WTC11 (cell line): ENCODE measurements around the gene ZNF630. TPM values are rescaled to one million over a fixed set of nuclear protein-coding genes. Genes with fewer than 3 reads are reported as not detected.

ENCODE experiments used
- ATAC-seq: fragments of 200-7000 bp; cut with Tn5 transposase; 2 replicates; pipeline ENCODE4 v1.10.0; 2021; ENCODE audit warnings: mild to moderate bottlenecking, moderate library complexity
- CTCF ChIA-PET: fragments of 300-600 bp; sonication (Branson Sonifier 250); formaldehyde crosslinking; loops from one replicate; lab custom pipeline; 2021; ENCODE audit warnings: antibody characterized with exemption; lab: Charles Lee
- POLR2A ChIA-PET: fragments of 350-600 bp; sonication (Branson Sonifier 250); formaldehyde crosslinking; loops from one replicate; lab custom pipeline; 2021; ENCODE audit warnings: antibody characterized with exemption; lab: Charles Lee
- DNase-seq: peaks from one replicate; pipeline ENCODE4 v3.0.0; 2021; ENCODE audit warnings: low spot score
- H3K27ac Mint-ChIP-seq: 2 replicates; pipeline ENCODE4 v1.8.0; 2021; ENCODE audit warnings: mixed read lengths
- H3K27me3 Mint-ChIP-seq: 2 replicates; pipeline ENCODE4 v1.8.0; 2021; ENCODE audit warnings: low read depth, mild to moderate bottlenecking, moderate library complexity, mixed read lengths
- H3K36me3 Mint-ChIP-seq: 2 replicates; pipeline ENCODE4 v1.8.0; 2021; ENCODE audit warnings: mixed read lengths
- H3K4me1 Mint-ChIP-seq: 2 replicates; pipeline ENCODE4 v1.8.0; 2022; ENCODE audit warnings: mixed read lengths
- H3K4me3 Mint-ChIP-seq: 2 replicates; pipeline ENCODE4 v1.8.0; 2021; ENCODE audit warnings: mild to moderate bottlenecking, moderate library complexity, mixed read lengths
- H3K9me3 Mint-ChIP-seq: 2 replicates; pipeline ENCODE4 v1.8.0; 2021; ENCODE audit warnings: mixed read lengths
- CREM ChIP-seq: sonication (generic); formaldehyde crosslinking; IDR thresholded peaks from 2 replicates; pipeline ENCODE4 v1.8.1; 2022; ENCODE audit warnings: mild to moderate bottlenecking, missing genetic modification reagents, moderate library complexity
- ELF4 ChIP-seq: sonication (generic); formaldehyde crosslinking; IDR thresholded peaks from 2 replicates; pipeline ENCODE4 v1.8.1; 2022; ENCODE audit warnings: low read depth, mild to moderate bottlenecking, moderate library complexity, missing genetic modification reagents
- GABPB1 ChIP-seq: sonication (generic); formaldehyde crosslinking; IDR thresholded peaks from 2 replicates; pipeline ENCODE4 v1.8.1; 2023; ENCODE audit warnings: mild to moderate bottlenecking, missing genetic modification reagents
- GRHL2 ChIP-seq: fragments of 250-450 bp; sonication (Bioruptor Pico); IDR thresholded peaks from 2 replicates; pipeline ENCODE4 v1.8.0; 2022; ENCODE audit warnings: mild to moderate bottlenecking, moderate library complexity; ENCODE audit not compliant: insufficient replicate concordance, severe bottlenecking
- JAZF1 ChIP-seq: fragments of 250-450 bp; sonication (Bioruptor Pico); IDR thresholded peaks from 2 replicates; pipeline ENCODE4 v1.9.0; 2021; ENCODE audit warnings: moderate library complexity, mild to moderate bottlenecking, inconsistent platforms
- NR3C1 ChIP-seq: sonication (generic); formaldehyde crosslinking; conservative IDR thresholded peaks from 2 replicates; pipeline ENCODE4 v1.8.1; 2023; ENCODE audit warnings: low read depth, mild to moderate bottlenecking, missing genetic modification reagents
- RORB ChIP-seq: fragments of 250-450 bp; sonication (Bioruptor Pico); IDR thresholded peaks from 2 replicates; pipeline ENCODE4 v1.9.0; 2021; ENCODE audit warnings: mild to moderate bottlenecking
- TEAD4 ChIP-seq: sonication (generic); formaldehyde crosslinking; IDR thresholded peaks from 2 replicates; pipeline ENCODE4 v1.8.0; 2022; ENCODE audit warnings: mild to moderate bottlenecking, missing genetic modification reagents
- ZNF317 ChIP-seq: sonication (generic); formaldehyde crosslinking; IDR thresholded peaks from 2 replicates; pipeline ENCODE4 v1.8.1; 2023; ENCODE audit warnings: low read depth, mild to moderate bottlenecking, moderate library complexity, missing genetic modification reagents, borderline replicate concordance
- ZNF423 ChIP-seq: fragments of 250-450 bp; sonication (Bioruptor Pico); IDR thresholded peaks from 2 replicates; pipeline ENCODE4 v2.1.2; 2022; ENCODE audit warnings: mild to moderate bottlenecking, moderate library complexity
- total RNA-seq: library from RNA; stranded (reverse); gene quantifications from 3 replicates; pipeline ENCODE4 v1.2.3, GENCODE V29; 2021
- TF ChIP-seq, protein P1 (sequence below): sonication (generic); formaldehyde crosslinking; IDR thresholded peaks from 2 replicates; pipeline ENCODE4 v1.8.1; 2022; ENCODE audit warnings: missing genetic modification reagents, borderline replicate concordance
- TF ChIP-seq, protein P2 (sequence below): sonication (generic); formaldehyde crosslinking; IDR thresholded peaks from 2 replicates; pipeline ENCODE4 v1.8.1; 2022; ENCODE audit warnings: low read depth, mild to moderate bottlenecking, moderate library complexity, missing genetic modification reagents, borderline replicate concordance
- TF ChIP-seq, protein P3 (sequence below): fragments of 250-450 bp; sonication (Bioruptor Pico); IDR thresholded peaks from 2 replicates; pipeline ENCODE4 v1.9.0; 2021; ENCODE audit warnings: mild to moderate bottlenecking
- TF ChIP-seq, protein P4 (sequence below): sonication (generic); formaldehyde crosslinking; IDR thresholded peaks from 2 replicates; pipeline ENCODE4 v1.8.1; 2022; ENCODE audit warnings: low read depth, missing genetic modification reagents, borderline replicate concordance
- TF ChIP-seq, protein P5 (sequence below): fragments of 250-450 bp; sonication (Bioruptor Pico); IDR thresholded peaks from 2 replicates; pipeline ENCODE4 v1.8.0; 2021; ENCODE audit warnings: mild to moderate bottlenecking
- TF ChIP-seq, protein P6 (sequence below): sonication (generic); formaldehyde crosslinking; IDR thresholded peaks from 2 replicates; pipeline ENCODE4 v1.8.1; 2023; ENCODE audit warnings: mild to moderate bottlenecking, missing genetic modification reagents, moderate library complexity

Gene ZNF630
- total RNA-seq, 1 experiment from 2014 or later, result 1.3 TPM

DNA sequence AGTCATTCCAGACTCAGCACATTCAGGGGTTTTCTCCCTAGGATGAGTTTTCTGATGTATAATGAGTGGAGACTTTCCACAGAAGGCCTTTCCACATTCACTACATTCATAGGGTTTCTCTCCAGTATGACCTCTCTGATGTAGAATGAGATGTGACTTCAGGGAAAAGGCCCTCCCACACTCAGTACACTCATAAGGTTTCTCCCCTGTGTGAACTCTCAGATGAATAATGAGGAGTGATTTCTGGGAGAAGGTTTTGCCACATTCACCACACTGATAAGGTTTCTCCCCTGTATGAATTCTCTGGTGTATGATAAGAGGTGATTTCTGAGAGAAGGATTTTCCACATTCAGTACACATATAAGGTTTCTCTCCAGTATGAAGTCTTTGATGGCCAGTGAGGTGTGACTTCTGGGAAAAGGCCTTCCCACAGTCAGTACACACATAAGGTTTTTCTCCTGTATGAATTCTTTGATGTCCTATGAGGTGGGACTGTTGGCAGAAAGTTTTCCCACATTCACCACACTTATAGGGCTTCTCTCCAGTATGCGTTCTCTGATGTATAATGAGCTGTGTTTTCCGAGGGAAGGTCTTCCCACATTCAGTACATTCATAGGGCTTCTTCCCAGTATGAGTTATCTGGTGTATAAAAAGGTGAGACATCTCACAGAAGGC, 12.7 kb downstream of the ZNF630 start (continued):
- TF ChIP-seq, protein P1, sequence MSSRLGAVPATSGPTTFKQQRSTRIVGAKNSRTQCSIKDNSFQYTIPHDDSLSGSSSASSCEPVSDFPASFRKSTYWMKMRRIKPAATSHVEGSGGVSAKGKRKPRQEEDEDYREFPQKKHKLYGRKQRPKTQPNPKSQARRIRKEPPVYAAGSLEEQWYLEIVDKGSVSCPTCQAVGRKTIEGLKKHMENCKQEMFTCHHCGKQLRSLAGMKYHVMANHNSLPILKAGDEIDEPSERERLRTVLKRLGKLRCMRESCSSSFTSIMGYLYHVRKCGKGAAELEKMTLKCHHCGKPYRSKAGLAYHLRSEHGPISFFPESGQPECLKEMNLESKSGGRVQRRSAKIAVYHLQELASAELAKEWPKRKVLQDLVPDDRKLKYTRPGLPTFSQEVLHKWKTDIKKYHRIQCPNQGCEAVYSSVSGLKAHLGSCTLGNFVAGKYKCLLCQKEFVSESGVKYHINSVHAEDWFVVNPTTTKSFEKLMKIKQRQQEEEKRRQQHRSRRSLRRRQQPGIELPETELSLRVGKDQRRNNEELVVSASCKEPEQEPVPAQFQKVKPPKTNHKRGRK (CRISPR knock-in tag), result no peak
- TF ChIP-seq ELF4 (CRISPR knock-in tag) (no peak), RORB (CRISPR knock-in tag) (no peak)
- TF ChIP-seq, protein P2, sequence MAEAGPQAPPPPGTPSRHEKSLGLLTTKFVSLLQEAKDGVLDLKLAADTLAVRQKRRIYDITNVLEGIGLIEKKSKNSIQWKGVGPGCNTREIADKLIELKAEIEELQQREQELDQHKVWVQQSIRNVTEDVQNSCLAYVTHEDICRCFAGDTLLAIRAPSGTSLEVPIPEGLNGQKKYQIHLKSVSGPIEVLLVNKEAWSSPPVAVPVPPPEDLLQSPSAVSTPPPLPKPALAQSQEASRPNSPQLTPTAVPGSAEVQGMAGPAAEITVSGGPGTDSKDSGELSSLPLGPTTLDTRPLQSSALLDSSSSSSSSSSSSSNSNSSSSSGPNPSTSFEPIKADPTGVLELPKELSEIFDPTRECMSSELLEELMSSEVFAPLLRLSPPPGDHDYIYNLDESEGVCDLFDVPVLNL (CRISPR knock-in tag), result no peak
- TF ChIP-seq, protein P3, sequence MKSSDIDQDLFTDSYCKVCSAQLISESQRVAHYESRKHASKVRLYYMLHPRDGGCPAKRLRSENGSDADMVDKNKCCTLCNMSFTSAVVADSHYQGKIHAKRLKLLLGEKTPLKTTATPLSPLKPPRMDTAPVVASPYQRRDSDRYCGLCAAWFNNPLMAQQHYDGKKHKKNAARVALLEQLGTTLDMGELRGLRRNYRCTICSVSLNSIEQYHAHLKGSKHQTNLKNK, result no peak

DNA sequence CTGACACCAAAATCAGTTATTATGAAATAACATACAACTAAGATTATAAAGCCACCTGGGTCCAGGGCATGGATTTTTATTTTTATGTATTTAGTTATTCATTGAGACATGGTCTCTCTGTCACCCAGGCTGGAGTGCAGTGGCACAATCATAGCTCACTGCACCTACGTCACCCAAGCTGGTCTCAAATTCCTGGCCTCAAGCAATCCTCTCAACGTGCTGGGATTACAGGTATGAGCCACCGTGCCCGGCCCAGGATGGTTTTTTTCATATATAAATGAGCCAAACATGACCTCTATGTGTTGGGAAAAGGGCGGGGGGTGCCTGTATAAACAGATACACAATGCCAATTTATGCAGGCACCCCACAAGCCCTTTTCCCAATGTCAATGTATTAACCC, 24.6 kb downstream of the ZNF630 start:
- ChIA-PET POLR2A (no interaction called here), CTCF (no interaction called here)
- ATAC-seq (no peak), DNase-seq (no peak)
- Mint-ChIP-seq H3K9me3 (no peaks in the 10 kb centered on the region), H3K36me3 (no peaks in the 10 kb centered on the region), H3K4me1 (peaks cover 11% of the 10 kb centered on the region), H3K27me3 (no peaks in the 10 kb centered on the region; the same call in 1 of the 2 replicates), H3K27ac (no peak overlapping the region), H3K4me3 (no peak overlapping the region)
- TF ChIP-seq, protein P2 (CRISPR knock-in tag), result no peak
- TF ChIP-seq CREM (CRISPR knock-in tag) (no peak), TEAD4 (no peak), GRHL2 (CRISPR knock-in tag) (no peak), GABPB1 (CRISPR knock-in tag) (no peak), ZNF317 (no peak)
- TF ChIP-seq, protein P4, sequence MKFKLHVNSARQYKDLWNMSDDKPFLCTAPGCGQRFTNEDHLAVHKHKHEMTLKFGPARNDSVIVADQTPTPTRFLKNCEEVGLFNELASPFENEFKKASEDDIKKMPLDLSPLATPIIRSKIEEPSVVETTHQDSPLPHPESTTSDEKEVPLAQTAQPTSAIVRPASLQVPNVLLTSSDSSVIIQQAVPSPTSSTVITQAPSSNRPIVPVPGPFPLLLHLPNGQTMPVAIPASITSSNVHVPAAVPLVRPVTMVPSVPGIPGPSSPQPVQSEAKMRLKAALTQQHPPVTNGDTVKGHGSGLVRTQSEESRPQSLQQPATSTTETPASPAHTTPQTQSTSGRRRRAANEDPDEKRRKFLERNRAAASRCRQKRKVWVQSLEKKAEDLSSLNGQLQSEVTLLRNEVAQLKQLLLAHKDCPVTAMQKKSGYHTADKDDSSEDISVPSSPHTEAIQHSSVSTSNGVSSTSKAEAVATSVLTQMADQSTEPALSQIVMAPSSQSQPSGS, result no peak

DNA sequence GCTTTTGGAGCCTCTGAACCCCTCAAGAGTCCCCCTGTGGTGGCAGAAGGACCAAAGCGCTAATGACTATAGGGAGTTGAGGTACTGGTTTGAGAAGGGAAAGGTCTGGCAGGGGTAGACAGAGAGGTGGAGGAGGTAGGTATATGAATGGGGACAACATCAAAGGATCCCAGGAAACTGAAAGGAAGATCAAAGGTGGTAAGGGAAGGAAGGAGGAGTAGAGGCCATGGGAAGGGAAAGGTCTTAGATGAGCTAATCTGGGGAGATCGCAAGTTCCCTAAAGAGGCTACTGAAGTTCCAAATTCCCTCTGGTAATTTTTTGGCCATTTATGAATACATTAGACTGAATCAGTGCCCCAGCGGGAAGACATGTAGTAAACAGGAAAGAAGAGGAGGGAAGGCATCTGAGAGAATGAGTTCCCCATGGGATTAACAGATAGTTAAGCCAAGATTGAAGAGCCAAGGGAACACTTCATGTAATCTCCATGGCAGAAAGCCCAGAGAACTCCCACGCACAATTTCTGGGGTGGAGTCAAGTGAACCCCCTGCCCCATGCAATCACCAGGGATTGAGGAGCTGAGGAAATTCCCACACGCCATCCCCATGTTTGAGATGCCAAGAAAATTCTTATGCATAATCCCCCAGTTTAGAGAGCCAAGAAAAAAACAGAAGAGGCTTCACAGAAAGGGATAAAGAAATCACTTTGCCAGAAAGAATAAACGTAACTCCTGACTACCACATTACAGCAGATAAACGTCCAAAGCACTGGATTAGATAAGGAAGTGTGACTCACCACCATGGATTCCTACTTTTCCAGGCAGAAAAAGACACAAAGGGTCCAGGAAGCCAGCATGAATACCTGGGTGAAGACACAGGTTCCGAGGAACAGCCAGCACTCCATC, 25.8 kb downstream of the ZNF630 start:
- no peak for ATAC-seq
- Mint-ChIP-seq H3K4me1 (peaks cover 11% of the 10 kb centered on the region), H3K4me3 (no peak overlapping the region), H3K36me3 (no peaks in the 10 kb centered on the region), H3K27ac (peak overlapping the region; percentile 27), H3K9me3 (no peaks in the 10 kb centered on the region), H3K27me3 (no peaks in the 10 kb centered on the region; the same call in 1 of the 2 replicates)
- CTCF ChIA-PET, result no interaction called here
- DNase-seq, result no peak
- POLR2A ChIA-PET, result no interaction called here
- TF ChIP-seq ZNF423 (CRISPR knock-in tag) (no peak), GABPB1 (CRISPR knock-in tag) (no peak), NR3C1 (CRISPR knock-in tag) (no peak), JAZF1 (CRISPR knock-in tag) (no peak), GRHL2 (CRISPR knock-in tag) (no peak)
- TF ChIP-seq, protein P5, sequence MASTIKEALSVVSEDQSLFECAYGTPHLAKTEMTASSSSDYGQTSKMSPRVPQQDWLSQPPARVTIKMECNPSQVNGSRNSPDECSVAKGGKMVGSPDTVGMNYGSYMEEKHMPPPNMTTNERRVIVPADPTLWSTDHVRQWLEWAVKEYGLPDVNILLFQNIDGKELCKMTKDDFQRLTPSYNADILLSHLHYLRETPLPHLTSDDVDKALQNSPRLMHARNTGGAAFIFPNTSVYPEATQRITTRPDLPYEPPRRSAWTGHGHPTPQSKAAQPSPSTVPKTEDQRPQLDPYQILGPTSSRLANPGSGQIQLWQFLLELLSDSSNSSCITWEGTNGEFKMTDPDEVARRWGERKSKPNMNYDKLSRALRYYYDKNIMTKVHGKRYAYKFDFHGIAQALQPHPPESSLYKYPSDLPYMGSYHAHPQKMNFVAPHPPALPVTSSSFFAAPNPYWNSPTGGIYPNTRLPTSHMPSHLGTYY (CRISPR knock-in tag), result no peak
- TF ChIP-seq, protein P2 (CRISPR knock-in tag), result no peak
- TF ChIP-seq, protein P6, sequence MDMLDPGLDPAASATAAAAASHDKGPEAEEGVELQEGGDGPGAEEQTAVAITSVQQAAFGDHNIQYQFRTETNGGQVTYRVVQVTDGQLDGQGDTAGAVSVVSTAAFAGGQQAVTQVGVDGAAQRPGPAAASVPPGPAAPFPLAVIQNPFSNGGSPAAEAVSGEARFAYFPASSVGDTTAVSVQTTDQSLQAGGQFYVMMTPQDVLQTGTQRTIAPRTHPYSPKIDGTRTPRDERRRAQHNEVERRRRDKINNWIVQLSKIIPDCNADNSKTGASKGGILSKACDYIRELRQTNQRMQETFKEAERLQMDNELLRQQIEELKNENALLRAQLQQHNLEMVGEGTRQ (CRISPR knock-in tag), result no peak
